ENCODE results near the gene PROCA1.
A peak's percentile ranks its signal among the peaks of the same experiment; 100 is the strongest.

PROCA1 gene

GRCh38 chr17:28751600-28752366 is 40.1 kb upstream of the PROCA1 start:
- DNase-seq (ENCODE audit: low read depth), result no peak
- TF ChIP-seq, protein P1, sequence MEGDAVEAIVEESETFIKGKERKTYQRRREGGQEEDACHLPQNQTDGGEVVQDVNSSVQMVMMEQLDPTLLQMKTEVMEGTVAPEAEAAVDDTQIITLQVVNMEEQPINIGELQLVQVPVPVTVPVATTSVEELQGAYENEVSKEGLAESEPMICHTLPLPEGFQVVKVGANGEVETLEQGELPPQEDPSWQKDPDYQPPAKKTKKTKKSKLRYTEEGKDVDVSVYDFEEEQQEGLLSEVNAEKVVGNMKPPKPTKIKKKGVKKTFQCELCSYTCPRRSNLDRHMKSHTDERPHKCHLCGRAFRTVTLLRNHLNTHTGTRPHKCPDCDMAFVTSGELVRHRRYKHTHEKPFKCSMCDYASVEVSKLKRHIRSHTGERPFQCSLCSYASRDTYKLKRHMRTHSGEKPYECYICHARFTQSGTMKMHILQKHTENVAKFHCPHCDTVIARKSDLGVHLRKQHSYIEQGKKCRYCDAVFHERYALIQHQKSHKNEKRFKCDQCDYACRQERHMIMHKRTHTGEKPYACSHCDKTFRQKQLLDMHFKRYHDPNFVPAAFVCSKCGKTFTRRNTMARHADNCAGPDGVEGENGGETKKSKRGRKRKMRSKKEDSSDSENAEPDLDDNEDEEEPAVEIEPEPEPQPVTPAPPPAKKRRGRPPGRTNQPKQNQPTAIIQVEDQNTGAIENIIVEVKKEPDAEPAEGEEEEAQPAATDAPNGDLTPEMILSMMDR (IDR thresholded peaks at IDR 0.05; ENCODE audit: control insufficient read depth, insufficient read depth, low read depth, low read length, missing control alignments), result no peak

DNA sequence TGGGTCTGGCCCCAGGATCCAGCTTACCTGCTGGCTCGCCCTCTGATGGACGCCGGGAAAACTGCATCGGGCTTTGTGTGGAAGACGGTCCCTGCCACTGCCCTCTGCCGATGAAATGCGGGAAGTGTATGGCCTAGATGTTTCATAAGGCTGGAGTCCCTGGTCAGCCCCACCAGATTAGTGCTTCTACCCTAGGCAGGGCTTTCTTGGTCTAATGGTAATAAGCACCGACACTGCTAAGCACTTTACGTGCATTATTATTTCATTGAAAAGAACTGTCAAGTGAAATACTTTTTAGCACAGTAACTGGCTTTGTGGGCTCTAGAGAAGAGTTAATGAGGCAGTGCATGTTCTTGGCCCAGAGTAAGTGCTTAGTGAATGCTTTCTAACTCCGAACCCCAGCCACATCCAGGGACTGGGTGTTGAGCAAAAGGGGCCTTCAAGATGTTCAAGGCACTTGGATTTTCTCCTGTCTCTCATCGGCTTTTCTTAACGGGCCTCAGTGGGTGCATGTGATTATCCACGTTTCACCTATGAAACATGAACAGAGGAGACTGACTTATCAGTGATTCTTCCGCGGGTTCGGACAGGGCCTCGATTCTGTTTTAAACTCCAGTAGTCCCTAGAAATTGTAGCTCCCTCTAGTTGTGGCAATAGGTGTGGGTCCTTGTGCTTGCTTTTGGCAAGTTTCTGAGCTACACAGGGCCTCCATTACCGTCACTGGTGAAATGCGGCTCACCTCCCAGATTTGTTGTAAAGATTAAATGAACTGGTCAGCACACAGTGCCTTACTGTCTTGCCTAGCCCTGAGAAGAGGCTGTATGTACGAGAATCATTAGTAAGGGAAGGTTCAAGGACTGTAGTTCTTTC is 38.7 kb upstream of the PROCA1 start:
- TF ChIP-seq, protein P1 (IDR thresholded peaks at IDR 0.05; ENCODE audit: control insufficient read depth, insufficient read depth, low read depth, low read length, missing control alignments), result peak; percentile 100
- no peak overlapping the region for H3K4me3 ChIP-seq (ENCODE audit: control insufficient read depth, low read depth, low read length)

More at GRCh38 chr17:28751600-28752366, 40.1 kb upstream of the PROCA1 start:
- no peak overlapping the region for H3K4me3 ChIP-seq (ENCODE audit: control insufficient read depth, low read depth, low read length)

GRCh38 chr17:28749516-28750177 is 38.0 kb upstream of the PROCA1 start:
- no peak overlapping the region for H3K4me3 ChIP-seq (ENCODE audit: control insufficient read depth, low read depth, low read length)
- DNase-seq (ENCODE audit: low read depth), result no peak
- TF ChIP-seq, protein P1 (IDR thresholded peaks at IDR 0.05; ENCODE audit: control insufficient read depth, insufficient read depth, low read depth, low read length, missing control alignments), result no peak

More for the DNA sequence above, 38.7 kb upstream of the PROCA1 start:
- DNase-seq (ENCODE audit: low read depth), result peak; percentile 67

- TF ChIP-seq, protein P1 (IDR thresholded peaks at IDR 0.05; ENCODE audit: control insufficient read depth, insufficient read depth, low read depth, low read length, missing control alignments), result no peak
- DNase-seq (ENCODE audit: low read depth), result no peak
- no peak overlapping the region for H3K4me3 ChIP-seq (ENCODE audit: control insufficient read depth, low read depth, low read length)
Measured at GRCh38 chr17:28748852-28749515, 37.3 kb upstream of the PROCA1 start.

GRCh38 chr17:28747801-28748750 is 36.4 kb upstream of the PROCA1 start:
- no peak for DNase-seq (ENCODE audit: low read depth)
- TF ChIP-seq, protein P1 (IDR thresholded peaks at IDR 0.05; ENCODE audit: control insufficient read depth, insufficient read depth, low read depth, low read length, missing control alignments), result no peak
- H3K4me3 ChIP-seq (ENCODE audit: control insufficient read depth, low read depth, low read length), result no peak overlapping the region

Measured in AG09309 (cell line).